IMR-90 (cell line): ENCODE results near the gene CACNA2D1. TPM values are rescaled to one million over a fixed set of nuclear protein-coding genes. Genes with fewer than 3 reads are reported as not detected.

ENCODE experiments used
- ATAC-seq: fragments of 200-7000 bp; cut with Tn5 transposase; 2 replicates; pipeline ENCODE4 v1.9.1; 2020; ENCODE audit warnings: low read depth, mild to moderate bottlenecking, moderate library complexity
- BruUV-seq: library from RNA; stranded (reverse); fragments of 400-500 nt; replicated peaks from 2 replicates; lab custom pipeline; 2021; lab: Mats Ljungman, UMichigan
- CTCF ChIA-PET: fragments of 300-600 bp; formaldehyde crosslinking; extraction: SDS; loops from one replicate; lab custom pipeline; 2021; ENCODE audit warnings: antibody characterized with exemption; lab: Yijun Ruan, JAX
- POLR2A ChIA-PET: fragments of 300-600 bp; sonication (Branson Sonifier 250); formaldehyde crosslinking; loops from one replicate; lab custom pipeline; 2022; ENCODE audit warnings: antibody characterized with exemption; ENCODE audit not compliant: unreplicated experiment; lab: Charles Lee
- DNase-seq: peaks from one replicate; pipeline ENCODE4 v3.0.0; 2013
- H2AFZ ChIP-seq: replicated peaks from 2 replicates; pipeline ENCODE3; 2013; ENCODE audit warnings: low read length, mild to moderate bottlenecking; ENCODE audit not compliant: poor library complexity
- H2AK5ac ChIP-seq: 2 replicates; pipeline ENCODE4 v1.6.1; 2013; ENCODE audit warnings: low read depth, low read length, inconsistent platforms
- H2AK9ac ChIP-seq: replicated peaks from 2 replicates; pipeline ENCODE3; 2013; ENCODE audit warnings: mild to moderate bottlenecking, low read depth, low read length, moderate library complexity; ENCODE audit not compliant: poor library complexity
- H2BK120ac ChIP-seq: 2 replicates; pipeline ENCODE4 v1.6.1; 2013; ENCODE audit warnings: low read depth, low read length, inconsistent platforms
- H2BK15ac ChIP-seq: 3 replicates; pipeline ENCODE4 v1.6.1; 2013; ENCODE audit warnings: low read depth, low read length, inconsistent platforms
- H2BK20ac ChIP-seq: 2 replicates; pipeline ENCODE4 v1.6.1; 2013; ENCODE audit warnings: low read depth, mild to moderate bottlenecking, inconsistent platforms, low read length, moderate library complexity
- H2BK5ac ChIP-seq: 2 replicates; pipeline ENCODE4 v1.6.1; 2013; ENCODE audit warnings: mild to moderate bottlenecking, low read depth, low read length, inconsistent platforms; ENCODE audit not compliant: poor library complexity, severe bottlenecking
- H3K14ac ChIP-seq: replicated peaks from 2 replicates; pipeline ENCODE4 v1.6.1; 2013; ENCODE audit warnings: low read depth, low read length, inconsistent platforms
- H3K18ac ChIP-seq: 2 replicates; pipeline ENCODE4 v1.6.1; 2013; ENCODE audit warnings: low read depth, low read length, control low read depth
- H3K23ac ChIP-seq: 2 replicates; pipeline ENCODE4 v1.6.1; 2013; ENCODE audit warnings: low read depth, low read length, inconsistent platforms
- H3K27ac ChIP-seq: 2 replicates; pipeline ENCODE4 v1.5.1; 2013; ENCODE audit warnings: mild to moderate bottlenecking, control low read depth, low read length; ENCODE audit not compliant: insufficient read depth
- H3K27me3 ChIP-seq: 2 replicates; pipeline ENCODE4 v1.6.1; 2013; ENCODE audit warnings: low read length; ENCODE audit not compliant: control insufficient read depth, insufficient read depth
- H3K36me3 ChIP-seq: 2 replicates; pipeline ENCODE4 v1.6.1; 2013; ENCODE audit warnings: low read length, mixed read lengths; ENCODE audit not compliant: control insufficient read depth, insufficient read depth
- H3K4ac ChIP-seq: 2 replicates; pipeline ENCODE4 v1.6.1; 2013; ENCODE audit warnings: low read depth, low read length, inconsistent platforms
- H3K4me1 ChIP-seq: 2 replicates; pipeline ENCODE4 v1.6.1; 2013; ENCODE audit warnings: low read length, mixed read lengths; ENCODE audit not compliant: control insufficient read depth, insufficient read depth
- H3K4me2 ChIP-seq: 2 replicates; pipeline ENCODE4 v1.6.1; 2013; ENCODE audit warnings: low read depth, mild to moderate bottlenecking, control low read depth, low read length, moderate library complexity
- H3K4me3 ChIP-seq: 2 replicates; pipeline ENCODE4 v1.5.1; 2013; ENCODE audit warnings: low read depth, mild to moderate bottlenecking, control low read depth, low read length, moderate library complexity; ENCODE audit not compliant: insufficient read depth
- H3K56ac ChIP-seq: 2 replicates; pipeline ENCODE4 v1.6.1; 2013; ENCODE audit warnings: low read length, inconsistent platforms; ENCODE audit not compliant: insufficient read depth; ENCODE audit errors: extremely low read depth
- H3K79me1 ChIP-seq, 2 experiments: 2 replicates each; pipeline ENCODE4 v1.6.1; 2013; ENCODE audit warnings: low read length in 2 of 2, inconsistent platforms in 1 of 2, low read depth in 1 of 2
- H3K9ac ChIP-seq: 2 replicates; pipeline ENCODE4 v1.6.1; 2013; ENCODE audit warnings: low read depth, low read length, control low read depth
- H3K9me1 ChIP-seq: 2 replicates; pipeline ENCODE4 v1.6.1; 2013; ENCODE audit warnings: low read length, inconsistent platforms; ENCODE audit not compliant: insufficient read depth
- H3K9me3 ChIP-seq: 2 replicates; pipeline ENCODE4 v1.6.1; 2013; ENCODE audit warnings: low read length; ENCODE audit not compliant: control insufficient read depth, insufficient read depth
- H4K20me1 ChIP-seq: 2 replicates; pipeline ENCODE4 v1.6.1; 2013; ENCODE audit warnings: low read length, inconsistent platforms; ENCODE audit not compliant: insufficient read depth
- H4K5ac ChIP-seq: 2 replicates; pipeline ENCODE4 v1.6.1; 2013; ENCODE audit warnings: mild to moderate bottlenecking, low read depth, low read length, control low read depth
- H4K8ac ChIP-seq, 2 experiments: 2 replicates each; pipeline ENCODE4 v1.6.1; 2013; ENCODE audit warnings: low read depth in 2 of 2, low read length in 2 of 2, control low read depth in 1 of 2, inconsistent platforms in 1 of 2
- H4K91ac ChIP-seq: 2 replicates; pipeline ENCODE4 v1.6.1; 2013; ENCODE audit warnings: low read depth, low read length, inconsistent platforms; ENCODE audit not compliant: insufficient read depth
- BHLHE40 ChIP-seq: fragments of 150-350 bp; IDR thresholded peaks from 2 replicates; pipeline ENCODE4 v1.6.1; 2016; ENCODE audit warnings: mild to moderate bottlenecking, low read depth, low read length
- CEBPB ChIP-seq: IDR thresholded peaks from 2 replicates; pipeline ENCODE4 v1.6.1; 2012; ENCODE audit warnings: low read depth, low read length, improper control_type of control experiment
- CTCF ChIP-seq: conservative IDR thresholded peaks from 2 replicates; pipeline ENCODE4 v1.5.1; 2012; ENCODE audit warnings: mild to moderate bottlenecking, low read depth, low read length, improper control_type of control experiment
- ELK1 ChIP-seq: fragments of 150-350 bp; IDR thresholded peaks from 2 replicates; pipeline ENCODE4 v1.6.1; 2016; ENCODE audit warnings: low read depth, mild to moderate bottlenecking, low read length, moderate library complexity, borderline replicate concordance
- FOS ChIP-seq: fragments of 150-350 bp; IDR thresholded peaks from 2 replicates; pipeline ENCODE4 v1.6.1; 2016; ENCODE audit warnings: low read depth, low read length
- MAFK ChIP-seq: IDR thresholded peaks from 2 replicates; pipeline ENCODE4 v1.6.1; 2012; ENCODE audit warnings: low read depth, low read length, improper control_type of control experiment
- MAZ ChIP-seq: IDR thresholded peaks from 2 replicates; pipeline ENCODE4 v1.6.1; 2012; ENCODE audit warnings: low read depth, mild to moderate bottlenecking, low read length, improper control_type of control experiment, moderate library complexity, borderline replicate concordance
- MXI1 ChIP-seq: IDR thresholded peaks from 2 replicates; pipeline ENCODE4 v1.6.1; 2012; ENCODE audit warnings: low read depth, mild to moderate bottlenecking, low read length, moderate library complexity, borderline replicate concordance
- NFE2L2 ChIP-seq: fragments of 150-350 bp; IDR thresholded peaks from 2 replicates; pipeline ENCODE4 v1.6.1; 2016; ENCODE audit warnings: low read depth, mild to moderate bottlenecking, low read length
- RAD21 ChIP-seq: IDR thresholded peaks from 2 replicates; pipeline ENCODE4 v1.6.1; 2012; ENCODE audit warnings: low read length, improper control_type of control experiment
- RCOR1 ChIP-seq: IDR thresholded peaks from 2 replicates; pipeline ENCODE4 v1.6.1; 2012; ENCODE audit warnings: mild to moderate bottlenecking, low read length, improper control_type of control experiment; ENCODE audit not compliant: insufficient replicate concordance
- SMC3 ChIP-seq: fragments of 150-350 bp; IDR thresholded peaks from 2 replicates; pipeline ENCODE4 v1.6.1; 2016; ENCODE audit warnings: low read depth, mild to moderate bottlenecking, antibody characterized with exemption, low read length, moderate library complexity
- USF2 ChIP-seq: fragments of 150-350 bp; IDR thresholded peaks from 2 replicates; pipeline ENCODE4 v1.6.1; 2017; ENCODE audit warnings: mild to moderate bottlenecking, antibody characterized with exemption, low read length, low read depth
- WGBS, 2 experiments: methylation state at CpG; one replicate each; pipeline versions ENCODE4 v1.1.5 to v1.1.7; 2013; ENCODE audit warnings: missing lambda C conversion rate in 2 of 2; ENCODE audit not compliant: insufficient read length in 1 of 2; ENCODE audit errors: extremely low coverage in 2 of 2; 5-methylcytosine and 5-hydroxymethylcytosine counted together
- dilution Hi-C: fragments of 300-500 bp; cut with HindIII; formaldehyde crosslinking; loops from one replicate; pipeline ENCODE4 v1.14.3; 2018; ENCODE audit warnings: low sequenced_read_pairs; ENCODE audit not compliant: unreplicated experiment
- in situ Hi-C: fragments of 300-500 bp; cut with MboI; formaldehyde crosslinking; loops from 3 replicates; pipeline ENCODE4 v1.14.3; 2019; ENCODE audit warnings: low sequenced_read_pairs, inconsistent platforms, mixed read lengths
- intact Hi-C: fragments of 100-400 bp; cut with micrococcal nuclease; formaldehyde crosslinking; loops from 2 replicates; pipeline ENCODE4 v1.10.0; 2022
- polyA plus RNA-seq, 3 experiments: library from polyadenylated mRNA; depleted of rRNA; stranded (reverse); fragments of >200 nt; gene quantifications; 2 replicates each; pipeline ENCODE4 v1.2.3, GENCODE V29; 2012; ENCODE audit warnings: low replicate concordance in 1 of 3
- total RNA-seq: library from RNA; depleted of rRNA; stranded (reverse); fragments of >200 nt; gene quantifications from 2 replicates; pipeline ENCODE4 v1.2.3, GENCODE V29; 2012

The CACNA2D1 gene
- total and polyA plus RNA-seq, 2 of the 4 experiments (the other 2 are of a cell fraction): 5.8 to 21.9 TPM

GRCh38 chr7:81956520-81956919, 487.1 kb downstream of the CACNA2D1 start:
- H2AK9ac ChIP-seq: no peak overlapping the region
- no peak overlapping the region for H3K4ac ChIP-seq
- H3K18ac ChIP-seq: no peak overlapping the region
- H3K9me1 ChIP-seq: no peaks in the 10 kb centered on the region
- H3K4me2 ChIP-seq: no peak overlapping the region
- no peak for TF ChIP-seq MAFK
- no peak for TF ChIP-seq MXI1
- no peak for TF ChIP-seq USF2
- TF ChIP-seq MAZ: no peak
- TF ChIP-seq CTCF: peak; percentile 71
- no peak for TF ChIP-seq BHLHE40
- TF ChIP-seq RCOR1: no peak
- TF ChIP-seq ELK1: no peak
- no peak for TF ChIP-seq CEBPB
- peak; percentile 81 for TF ChIP-seq RAD21
- no peak for TF ChIP-seq NFE2L2
- no peak for TF ChIP-seq FOS
- peak; percentile 81 for TF ChIP-seq SMC3
- H2BK5ac ChIP-seq: peak overlapping the region; percentile 50
- ATAC-seq (peak; percentile 85), DNase-seq (peak; percentile 73)
- CTCF ChIA-PET: interaction anchor here (1.8 kb wide), 1 partner anchor 457 kb away, joined by 10 read pairs; no protein-coding TSS in a partner anchor
- H3K79me1 ChIP-seq: no peaks in the 10 kb centered on the region
- H3K14ac ChIP-seq: no peak overlapping the region
- intact Hi-C loops: loop anchor here (1.0 to 2.0 kb wide), 2 partner anchors 188 to 455 kb away; no protein-coding TSS in a partner anchor
- BruUV-seq: no TSS peak
- no peaks in the 10 kb centered on the region for H4K20me1 ChIP-seq
- H4K8ac ChIP-seq: no peak overlapping the region
- no peaks in the 10 kb centered on the region for H3K9me3 ChIP-seq
- no peak overlapping the region for H2BK15ac ChIP-seq
- H2BK20ac ChIP-seq: no peak overlapping the region
- WGBS, 2 experiments: no CpG with 5 or more reads among the region's 4 CpGs
- H3K27ac ChIP-seq: no peak overlapping the region
- H4K91ac ChIP-seq: no peak overlapping the region
- H3K36me3 ChIP-seq: no peaks in the 10 kb centered on the region
- no peaks in the 10 kb centered on the region for H3K4me1 ChIP-seq
- no peak overlapping the region for H2AFZ ChIP-seq
- no peak overlapping the region for H2AK5ac ChIP-seq
- dilution Hi-C loops: no loop called here
- no peak overlapping the region for H3K23ac ChIP-seq
- in situ Hi-C loops: no loop called here
- H3K27me3 ChIP-seq: no peaks in the 10 kb centered on the region
- no peak overlapping the region for H3K4me3 ChIP-seq
- H3K56ac ChIP-seq: no peak overlapping the region
- H4K5ac ChIP-seq: no peak overlapping the region
- H3K9ac ChIP-seq: no peak overlapping the region
- POLR2A ChIA-PET: no interaction called here
- peak overlapping the region; percentile 14; the same call in 1 of the 2 replicates for H2BK120ac ChIP-seq
